Stimulated activated CD4-positive, alpha-beta T cell treated with anti-CD3 and anti-CD28 coated beads, TNF-alpha, amount 100 ng/mL, for 1 hour (primary cell): ENCODE data around the gene CD34.

Experiments used
- DNase-seq, 3 donors: peaks; one replicate each; pipeline ENCODE4 v3.0.0-alpha.2; 2020; ENCODE audit warnings: low read depth in 3 of 3, low spot score in 1 of 3

The CD34 gene

GRCh38 chr1:207835958-207836357, 75.0 kb downstream of the CD34 start:
- no peak for DNase-seq

- DNase-seq: no peak
Observed at GRCh38 chr1:207833956-207834660, 76.8 kb downstream of the CD34 start.

GRCh38 chr1:207833381-207833780, 77.5 kb downstream of the CD34 start:
- DNase-seq: no peak

- no peak for DNase-seq
Observed at GRCh38 chr1:207832796-207833195, 78.1 kb downstream of the CD34 start.

GRCh38 chr1:207831517-207832327, 79.2 kb downstream of the CD34 start:
- no peak for DNase-seq
